ENCODE measurements around the gene VEGFB.

DNA sequence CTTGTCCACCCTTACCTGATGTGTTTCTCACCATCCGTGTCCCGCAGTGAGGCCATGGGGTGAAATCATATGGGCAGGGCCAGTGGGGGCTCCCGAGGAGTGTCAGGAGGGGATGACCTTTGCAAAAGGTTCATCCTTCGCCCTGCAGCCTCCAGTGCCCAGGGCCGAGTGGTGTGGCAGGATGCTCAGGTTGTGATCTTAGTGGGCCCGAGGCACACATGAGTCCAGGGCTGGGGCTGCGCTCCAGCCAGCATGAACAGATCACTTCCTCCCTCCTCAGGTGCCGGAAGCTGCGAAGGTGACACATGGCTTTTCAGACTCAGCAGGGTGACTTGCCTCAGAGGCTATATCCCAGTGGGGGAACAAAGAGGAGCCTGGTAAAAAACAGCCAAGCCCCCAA lies 3.7 kb downstream of the VEGFB start:
- TF ChIP-seq CTCF (IDR thresholded peaks at IDR 0.05 in 2 of 3, conservative IDR thresholded peaks at IDR 0.05 in 1 of 3; ENCODE audit: borderline replicate concordance in 1 of 3, insufficient read depth in 1 of 3, low read depth in 2 of 3, low read length in 2 of 3) (no peak), FOSL1 (IDR thresholded peaks at IDR 0.05; ENCODE audit: low read depth) (no peak), YY1 (IDR thresholded peaks at IDR 0.05; ENCODE audit: extremely low read depth, insufficient replicate concordance, low read depth, low read length) (no peak), ZNF274 (IDR thresholded peaks at IDR 0.05; ENCODE audit: low read depth, low read length) (no peak), RAD21 (IDR thresholded peaks at IDR 0.05; ENCODE audit: low read depth) (no peak)
